Stimulated activated CD8-positive, alpha-beta memory T cell treated with anti-CD3 and anti-CD28 coated beads, Interleukin-15, amount 100 ng/mL, for 24 hours (primary cell): ENCODE results near the gene FCRL6.

Experiments used
- DNase-seq: peaks from one replicate; pipeline ENCODE4 v3.0.0-alpha.2; 2020; ENCODE audit warnings: low read depth

FCRL6 gene

GRCh38 chr1:159800177-159800930 lies 1.8 kb upstream of the FCRL6 start:
- DNase-seq: no peak

- no peak for DNase-seq
These were observed 2.0 kb downstream of the FCRL6 start for GRCh38 chr1:159803956-159804689.

- no peak for DNase-seq
These were observed 2.8 kb downstream of the FCRL6 start for GRCh38 chr1:159804924-159805323.

- no peak for DNase-seq
These were observed 13.8 kb downstream of the FCRL6 start for GRCh38 chr1:159815926-159816325.

GRCh38 chr1:159817276-159818041 lies 15.3 kb downstream of the FCRL6 start:
- no peak for DNase-seq

- no peak for DNase-seq
These were observed 19.2 kb downstream of the FCRL6 start for GRCh38 chr1:159821171-159821867.

- no peak for DNase-seq
These were observed 21.2 kb downstream of the FCRL6 start for GRCh38 chr1:159823406-159823805.

GRCh38 chr1:159825564-159825963 lies 23.4 kb downstream of the FCRL6 start:
- DNase-seq: no peak

GRCh38 chr1:159826441-159827101 lies 24.4 kb downstream of the FCRL6 start, which contains the start of gene SLAMF8:
TSS of gene SLAMF8 (plus strand) at chr1:159826873. CDS start at chr1:159826899, 26 bp downstream.
- no peak for DNase-seq

- no peak for DNase-seq
These were observed 24.9 kb downstream of the FCRL6 start for GRCh38 chr1:159827102-159827490.

GRCh38 chr1:159827549-159827948 lies 25.4 kb downstream of the FCRL6 start:
- DNase-seq: no peak

GRCh38 chr1:159828176-159828575 lies 26.0 kb downstream of the FCRL6 start:
- no peak for DNase-seq

- no peak for DNase-seq
These were observed 26.6 kb downstream of the FCRL6 start for GRCh38 chr1:159828581-159829272.

GRCh38 chr1:159829273-159829634 lies 27.1 kb downstream of the FCRL6 start:
- no peak for DNase-seq

- DNase-seq: no peak
These were observed 27.8 kb downstream of the FCRL6 start for GRCh38 chr1:159829822-159830465.

- DNase-seq: no peak
These were observed 28.6 kb downstream of the FCRL6 start for GRCh38 chr1:159830722-159831121.

- DNase-seq: no peak
These were observed 29.4 kb downstream of the FCRL6 start for GRCh38 chr1:159831412-159832141.

GRCh38 chr1:159832309-159832708 lies 30.1 kb downstream of the FCRL6 start:
- DNase-seq: no peak

- no peak for DNase-seq
These were observed 33.2 kb downstream of the FCRL6 start for GRCh38 chr1:159835356-159835755.
